Measurements from ENCODE around the gene GCGR.

The GCGR gene

DNA sequence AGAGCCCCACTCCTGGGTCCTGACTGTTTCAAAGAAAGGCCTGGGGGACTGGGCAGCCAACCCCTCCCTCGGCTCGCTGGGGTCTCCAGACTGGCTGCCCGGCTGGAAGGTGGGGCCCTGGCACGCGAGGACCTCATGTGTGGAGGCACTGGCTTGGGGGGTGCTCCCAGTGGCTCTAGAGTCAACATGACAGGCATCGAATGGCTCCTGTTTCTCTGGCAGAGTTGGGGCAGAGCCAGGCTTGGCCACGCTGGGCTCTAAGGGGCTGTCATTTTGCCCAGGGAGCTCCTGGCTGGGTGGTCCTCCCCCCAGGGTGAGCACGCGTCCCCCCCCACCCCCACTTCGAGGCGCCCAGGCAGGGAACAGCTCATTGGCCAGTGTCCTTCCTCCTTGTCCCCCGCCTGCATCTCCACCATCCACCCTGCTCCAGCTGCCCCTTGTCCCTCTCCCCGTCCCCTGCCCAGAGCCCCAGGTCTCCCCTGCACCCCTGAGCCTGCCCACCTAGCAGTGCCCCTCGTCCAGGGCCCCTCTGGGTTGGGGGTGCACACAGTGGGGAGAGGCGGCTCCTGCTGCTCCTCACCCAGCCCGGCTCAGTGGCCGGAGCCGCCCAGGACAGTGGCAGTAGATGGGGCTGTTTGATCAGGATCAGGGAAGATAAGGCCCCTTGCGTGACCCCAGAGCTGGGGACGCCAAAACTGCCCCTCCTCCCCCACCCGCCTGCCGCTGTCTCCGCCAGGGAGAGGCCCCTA is 2.7 kb downstream of the GCGR start:
- Histone ChIP-seq H3K36me3 (ENCODE audit: insufficient read depth, low read length) (no peaks in the 10 kb centered on the region), H3K4me3 (ENCODE audit: low read length) (no peak overlapping the region), H3K9me3 (replicated peaks; ENCODE audit: low read length) (no peaks in the 10 kb centered on the region), H3K9ac (ENCODE audit: low read depth, low read length) (no peak overlapping the region), H3K4me1 (ENCODE audit: control insufficient read depth, insufficient read depth, low read length) (no peaks in the 10 kb centered on the region), H3K27me3 (ENCODE audit: control insufficient read depth, insufficient read depth, low read length) (peaks cover 75% of the 10 kb centered on the region), H3K4me2 (ENCODE audit: low read length) (no peak overlapping the region)

- no peaks in the 10 kb centered on the region for H3K9me3 ChIP-seq (replicated peaks; ENCODE audit: low read length)
- no peak overlapping the region for H3K9ac ChIP-seq (ENCODE audit: low read depth, low read length)
- no peaks in the 10 kb centered on the region for H3K36me3 ChIP-seq (ENCODE audit: insufficient read depth, low read length)
- H3K4me1 ChIP-seq (ENCODE audit: control insufficient read depth, insufficient read depth, low read length), result no peaks in the 10 kb centered on the region
- H3K4me2 ChIP-seq (ENCODE audit: low read length), result no peak overlapping the region
- peaks cover 70% of the 10 kb centered on the region for H3K27me3 ChIP-seq (ENCODE audit: control insufficient read depth, insufficient read depth, low read length)
- H3K4me3 ChIP-seq (ENCODE audit: low read length), result no peak overlapping the region
Observed at GRCh38 chr17:81807210-81807719, 3.3 kb downstream of the GCGR start.

DNA sequence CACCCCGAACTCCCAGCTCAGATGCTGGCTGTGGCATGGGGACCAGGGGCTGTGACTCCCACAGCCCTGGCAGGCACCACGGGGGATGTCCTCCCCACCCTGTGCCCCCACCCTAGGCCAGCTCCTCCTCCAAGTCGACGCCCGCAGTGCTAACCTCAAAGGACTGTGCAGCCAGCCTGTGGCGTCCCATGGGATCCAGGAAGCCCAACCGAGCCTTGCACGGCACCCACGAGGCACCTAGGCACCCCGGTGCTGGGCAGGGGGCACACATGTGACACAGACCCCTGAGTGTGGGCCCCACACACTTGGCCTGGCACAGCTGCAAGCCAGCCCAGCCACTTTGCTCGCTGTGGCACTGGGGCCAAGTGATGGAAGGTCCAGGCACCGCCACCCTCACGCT is 3.9 kb downstream of the GCGR start:
- Histone ChIP-seq H3K36me3 (ENCODE audit: insufficient read depth, low read length) (no peaks in the 10 kb centered on the region), H3K27me3 (ENCODE audit: control insufficient read depth, insufficient read depth, low read length) (peaks cover 69% of the 10 kb centered on the region), H3K4me1 (ENCODE audit: control insufficient read depth, insufficient read depth, low read length) (no peaks in the 10 kb centered on the region), H3K4me3 (ENCODE audit: low read length) (no peak overlapping the region), H3K9me3 (replicated peaks; ENCODE audit: low read length) (no peaks in the 10 kb centered on the region), H3K9ac (ENCODE audit: low read depth, low read length) (no peak overlapping the region), H3K4me2 (ENCODE audit: low read length) (no peak overlapping the region)

GRCh38 chr17:81808778-81809555 is 5.0 kb downstream of the GCGR start:
- H3K27me3 ChIP-seq (ENCODE audit: control insufficient read depth, insufficient read depth, low read length), result peaks cover 62% of the 10 kb centered on the region
- H3K36me3 ChIP-seq (ENCODE audit: insufficient read depth, low read length), result no peaks in the 10 kb centered on the region
- no peak overlapping the region for H3K4me3 ChIP-seq (ENCODE audit: low read length)
- no peaks in the 10 kb centered on the region for H3K9me3 ChIP-seq (replicated peaks; ENCODE audit: low read length)
- H3K4me1 ChIP-seq (ENCODE audit: control insufficient read depth, insufficient read depth, low read length), result no peaks in the 10 kb centered on the region
- H3K9ac ChIP-seq (ENCODE audit: low read depth, low read length), result no peak overlapping the region
- no peak overlapping the region for H3K4me2 ChIP-seq (ENCODE audit: low read length)

DNA sequence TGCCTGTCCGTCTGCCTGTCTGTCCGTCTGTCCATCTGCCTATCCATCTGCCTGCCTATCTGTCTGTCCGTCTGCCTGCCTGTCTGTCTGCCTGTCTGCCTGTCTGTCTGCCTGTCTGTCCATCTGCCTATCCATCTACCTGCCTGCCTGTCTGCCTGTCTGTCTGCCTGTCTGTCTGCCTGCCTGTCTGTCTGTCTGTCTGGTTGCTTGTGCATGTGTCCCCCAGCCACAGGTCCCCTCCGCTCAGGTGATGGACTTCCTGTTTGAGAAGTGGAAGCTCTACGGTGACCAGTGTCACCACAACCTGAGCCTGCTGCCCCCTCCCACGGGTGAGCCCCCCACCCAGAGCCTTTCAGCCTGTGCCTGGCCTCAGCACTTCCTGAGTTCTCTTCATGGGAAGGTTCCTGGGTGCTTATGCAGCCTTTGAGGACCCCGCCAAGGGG is 5.6 kb downstream of the GCGR start:
- Histone ChIP-seq H3K27me3 (ENCODE audit: control insufficient read depth, insufficient read depth, low read length) (peaks cover 62% of the 10 kb centered on the region), H3K9ac (ENCODE audit: low read depth, low read length) (no peak overlapping the region), H3K4me1 (ENCODE audit: control insufficient read depth, insufficient read depth, low read length) (no peaks in the 10 kb centered on the region)

GRCh38 chr17:81810476-81810875 is 6.5 kb downstream of the GCGR start:
- Histone ChIP-seq H3K9ac (ENCODE audit: low read depth, low read length) (no peak overlapping the region), H3K4me3 (ENCODE audit: low read length) (no peak overlapping the region), H3K9me3 (replicated peaks; ENCODE audit: low read length) (no peaks in the 10 kb centered on the region), H3K27me3 (ENCODE audit: control insufficient read depth, insufficient read depth, low read length) (peaks cover 64% of the 10 kb centered on the region), H3K4me2 (ENCODE audit: low read length) (no peak overlapping the region), H3K36me3 (ENCODE audit: insufficient read depth, low read length) (no peaks in the 10 kb centered on the region), H3K4me1 (ENCODE audit: control insufficient read depth, insufficient read depth, low read length) (no peaks in the 10 kb centered on the region)

More for the DNA sequence above, 5.6 kb downstream of the GCGR start:
- Histone ChIP-seq H3K4me3 (ENCODE audit: low read length) (no peak overlapping the region), H3K9me3 (replicated peaks; ENCODE audit: low read length) (no peaks in the 10 kb centered on the region), H3K4me2 (ENCODE audit: low read length) (no peak overlapping the region), H3K36me3 (ENCODE audit: insufficient read depth, low read length) (no peaks in the 10 kb centered on the region)

DNA sequence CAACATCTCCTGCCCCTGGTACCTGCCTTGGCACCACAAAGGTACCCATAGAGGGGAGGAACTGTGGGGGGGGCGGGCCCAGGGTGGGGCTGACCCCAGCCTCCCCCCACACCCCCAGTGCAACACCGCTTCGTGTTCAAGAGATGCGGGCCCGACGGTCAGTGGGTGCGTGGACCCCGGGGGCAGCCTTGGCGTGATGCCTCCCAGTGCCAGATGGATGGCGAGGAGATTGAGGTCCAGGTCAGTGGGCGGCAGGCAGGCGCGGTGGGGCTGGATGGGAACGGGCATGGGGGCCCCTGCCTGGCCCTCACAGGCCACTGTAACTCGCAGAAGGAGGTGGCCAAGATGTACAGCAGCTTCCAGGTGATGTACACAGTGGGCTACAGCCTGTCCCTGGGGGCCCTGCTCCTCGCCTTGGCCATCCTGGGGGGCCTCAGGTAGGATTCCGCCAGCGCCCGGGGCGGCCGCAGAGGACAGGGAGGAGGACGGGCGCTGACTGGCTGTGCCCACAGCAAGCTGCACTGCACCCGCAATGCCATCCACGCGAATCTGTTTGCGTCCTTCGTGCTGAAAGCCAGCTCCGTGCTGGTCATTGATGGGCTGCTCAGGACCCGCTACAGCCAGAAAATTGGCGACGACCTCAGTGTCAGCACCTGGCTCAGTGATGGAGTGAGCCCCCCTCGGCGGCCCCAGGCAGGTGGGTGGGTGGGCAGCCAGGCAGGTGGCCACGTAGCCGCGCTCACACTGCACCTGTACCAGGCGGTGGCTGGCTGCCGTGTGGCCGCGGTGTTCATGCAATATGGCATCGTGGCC is 7.1 kb downstream of the GCGR start:
- Histone ChIP-seq H3K36me3 (ENCODE audit: insufficient read depth, low read length) (no peaks in the 10 kb centered on the region), H3K4me3 (ENCODE audit: low read length) (no peak overlapping the region), H3K4me2 (ENCODE audit: low read length) (no peak overlapping the region), H3K27me3 (ENCODE audit: control insufficient read depth, insufficient read depth, low read length) (peaks cover 62% of the 10 kb centered on the region), H3K4me1 (ENCODE audit: control insufficient read depth, insufficient read depth, low read length) (no peaks in the 10 kb centered on the region), H3K9me3 (replicated peaks; ENCODE audit: low read length) (no peaks in the 10 kb centered on the region), H3K9ac (ENCODE audit: low read depth, low read length) (no peak overlapping the region)

DNA sequence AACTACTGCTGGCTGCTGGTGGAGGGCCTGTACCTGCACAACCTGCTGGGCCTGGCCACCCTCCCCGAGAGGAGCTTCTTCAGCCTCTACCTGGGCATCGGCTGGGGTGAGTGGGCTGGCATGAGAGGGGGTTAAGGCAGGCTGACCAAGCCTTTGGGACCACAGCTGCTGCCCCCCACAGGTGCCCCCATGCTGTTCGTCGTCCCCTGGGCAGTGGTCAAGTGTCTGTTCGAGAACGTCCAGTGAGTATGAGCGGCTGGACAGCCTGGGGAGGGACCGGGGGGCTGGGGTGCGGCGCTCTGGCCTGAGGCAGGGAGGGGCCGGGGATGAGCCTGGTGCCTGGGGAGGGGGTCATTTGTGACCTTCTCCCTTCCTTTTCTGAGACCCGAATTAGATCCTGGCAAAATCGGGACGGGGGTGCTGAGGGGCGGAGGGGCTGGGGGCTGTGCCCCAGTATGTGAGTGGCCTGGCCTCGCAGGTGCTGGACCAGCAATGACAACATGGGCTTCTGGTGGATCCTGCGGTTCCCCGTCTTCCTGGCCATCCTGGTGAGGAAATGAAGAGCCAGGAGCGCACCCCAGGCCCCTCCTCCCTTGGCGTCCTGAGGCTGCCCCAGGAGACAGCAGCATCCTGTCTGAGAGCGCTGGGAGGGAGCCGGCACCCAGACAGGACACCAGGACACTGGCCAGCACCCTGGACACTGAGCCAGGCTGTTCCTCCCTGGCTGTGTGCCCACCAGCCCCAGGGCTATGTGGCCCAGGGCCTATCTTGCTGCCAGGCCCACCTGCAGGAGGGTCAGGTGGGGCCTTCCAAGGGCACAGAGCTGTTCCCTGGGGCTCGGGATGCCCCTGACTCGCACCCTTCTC is 8.0 kb downstream of the GCGR start:
- Histone ChIP-seq H3K4me3 (ENCODE audit: low read length) (no peak overlapping the region), H3K9ac (ENCODE audit: low read depth, low read length) (no peak overlapping the region)

DNA sequence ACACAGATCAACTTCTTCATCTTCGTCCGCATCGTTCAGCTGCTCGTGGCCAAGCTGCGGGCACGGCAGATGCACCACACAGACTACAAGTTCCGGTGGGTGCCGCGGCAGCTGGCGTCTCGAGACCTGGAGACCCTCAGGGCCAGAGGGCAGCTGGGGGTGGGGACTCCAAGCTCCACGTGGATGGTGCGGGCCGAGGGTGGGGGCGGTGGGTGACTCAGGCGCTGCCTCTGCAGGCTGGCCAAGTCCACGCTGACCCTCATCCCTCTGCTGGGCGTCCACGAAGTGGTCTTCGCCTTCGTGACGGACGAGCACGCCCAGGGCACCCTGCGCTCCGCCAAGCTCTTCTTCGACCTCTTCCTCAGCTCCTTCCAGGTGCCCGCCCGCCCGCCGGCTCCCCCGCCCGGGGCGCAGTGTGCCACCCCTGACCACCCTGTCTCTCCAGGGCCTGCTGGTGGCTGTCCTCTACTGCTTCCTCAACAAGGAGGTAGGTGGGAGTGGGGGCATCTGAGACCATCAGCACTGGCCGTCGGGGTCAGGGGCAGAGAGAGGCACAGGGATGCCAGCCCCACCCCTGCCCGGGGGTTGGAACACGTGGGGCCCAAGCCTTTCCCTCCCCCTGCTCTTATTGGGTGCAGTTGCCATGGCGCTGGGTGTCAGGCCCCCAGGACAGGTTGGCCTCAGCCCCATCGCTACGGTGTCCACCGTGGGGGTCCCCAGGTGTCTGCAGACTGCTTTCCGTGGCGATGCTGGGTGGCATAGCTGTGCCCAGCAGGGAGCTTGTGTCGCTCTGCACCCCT is 8.8 kb downstream of the GCGR start:
- no peak overlapping the region for H3K4me2 ChIP-seq (ENCODE audit: low read length)
- no peaks in the 10 kb centered on the region for H3K9me3 ChIP-seq (replicated peaks; ENCODE audit: low read length)
- no peak overlapping the region for H3K9ac ChIP-seq (ENCODE audit: low read depth, low read length)
- H3K4me3 ChIP-seq (ENCODE audit: low read length), result no peak overlapping the region
- peaks cover 50% of the 10 kb centered on the region for H3K27me3 ChIP-seq (ENCODE audit: control insufficient read depth, insufficient read depth, low read length)
- H3K36me3 ChIP-seq (ENCODE audit: insufficient read depth, low read length), result no peaks in the 10 kb centered on the region
- H3K4me1 ChIP-seq (ENCODE audit: control insufficient read depth, insufficient read depth, low read length), result no peaks in the 10 kb centered on the region

More for the DNA sequence above, 8.0 kb downstream of the GCGR start:
- no peaks in the 10 kb centered on the region for H3K9me3 ChIP-seq (replicated peaks; ENCODE audit: low read length)
- no peaks in the 10 kb centered on the region for H3K36me3 ChIP-seq (ENCODE audit: insufficient read depth, low read length)
- no peaks in the 10 kb centered on the region for H3K4me1 ChIP-seq (ENCODE audit: control insufficient read depth, insufficient read depth, low read length)
- peaks cover 57% of the 10 kb centered on the region for H3K27me3 ChIP-seq (ENCODE audit: control insufficient read depth, insufficient read depth, low read length)
- H3K4me2 ChIP-seq (ENCODE audit: low read length), result no peak overlapping the region

GRCh38 chr17:81813371-81813684 is 9.4 kb downstream of the GCGR start:
- Histone ChIP-seq H3K9ac (ENCODE audit: low read depth, low read length) (no peak overlapping the region), H3K9me3 (replicated peaks; ENCODE audit: low read length) (no peaks in the 10 kb centered on the region), H3K36me3 (ENCODE audit: insufficient read depth, low read length) (no peaks in the 10 kb centered on the region), H3K4me1 (ENCODE audit: control insufficient read depth, insufficient read depth, low read length) (no peaks in the 10 kb centered on the region), H3K4me2 (ENCODE audit: low read length) (no peak overlapping the region), H3K27me3 (ENCODE audit: control insufficient read depth, insufficient read depth, low read length) (peaks cover 51% of the 10 kb centered on the region), H3K4me3 (ENCODE audit: low read length) (no peak overlapping the region)

Data from skeletal muscle satellite cell (primary cell).